Gastrocnemius medialis (tissue), 4 donors: ENCODE measurements around the gene B3GNT7. TPM values are rescaled to one million over a fixed set of nuclear protein-coding genes. Genes with fewer than 3 reads are reported as not detected.

Experiments
- ATAC-seq, 2 donors: fragments of 150-250 bp; one replicate each; pipeline ENCODE4 v1.9.1; 2016
- DNase-seq, 2 donors: peaks; one replicate each; pipeline ENCODE4 v3.0.0-alpha.2; 2019
- H3K27ac ChIP-seq, 4 donors: fragments of 200-600 bp; sonication (generic); 1 replicate in 1 of 4; 2 replicates in 3 of 4; pipeline ENCODE4 v1.5.1; 2016 to 2018; ENCODE audit warnings: mild to moderate bottlenecking in 2 of 4, moderate library complexity in 1 of 4
- H3K27me3 ChIP-seq, 3 donors: fragments of 200-600 bp; sonication (generic) in 2 of 3; 1 replicate in 1 of 3; 2 replicates in 2 of 3; pipeline versions ENCODE4 v1.5.1 to v1.6.0; 2016 to 2019; ENCODE audit warnings: mild to moderate bottlenecking in 1 of 3, moderate library complexity in 1 of 3
- H3K36me3 ChIP-seq, 2 donors: fragments of 200-600 bp; sonication (generic) in 1 of 2; one replicate each; pipeline ENCODE4 v1.5.1; 2017 to 2018
- H3K4me1 ChIP-seq, 2 donors: fragments of 200-600 bp; sonication (generic) in 1 of 2; one replicate each; pipeline ENCODE4 v1.5.1; 2016 to 2017; ENCODE audit warnings: mild to moderate bottlenecking in 2 of 2
- H3K4me3 ChIP-seq, 4 donors: fragments of 200-600 bp; sonication (generic) in 3 of 4; 1 replicate in 1 of 4; 2 replicates in 3 of 4; pipeline ENCODE4 v1.5.1; 2016 to 2019; ENCODE audit warnings: mild to moderate bottlenecking in 2 of 4
- H3K9me3 ChIP-seq, 3 donors: fragments of 200-600 bp; sonication (generic) in 2 of 3; 1 replicate in 1 of 3; 2 replicates in 2 of 3; pipeline ENCODE4 v1.5.1; 2016 to 2019
- POLR2A ChIP-seq, 2 donors: fragments of 450-650 bp; IDR thresholded peaks; one replicate each; pipeline ENCODE4 v1.6.1; 2017; ENCODE audit warnings: antibody characterized with exemption in 2 of 2, mild to moderate bottlenecking in 2 of 2, moderate library complexity in 2 of 2
- in situ Hi-C, 4 donors: fragments of 200-750 bp; cut with MboI; loops; one replicate each; pipeline versions ENCODE4 v1.15.0 to v1.8.0; 2017; ENCODE audit warnings: low sequenced_read_pairs in 4 of 4
- intact Hi-C: fragments of 100-400 bp; cut with DNase I; formaldehyde crosslinking; loops from one replicate; pipeline ENCODE4 v1.15.1; 2023; ENCODE audit warnings: low total_unique reads
- total RNA-seq, 4 donors: library from RNA; depleted of rRNA; stranded (reverse); fragments of >200 nt; gene quantifications; one replicate each; pipeline versions ENCODE4 v1.1.0 to v1.2.3, GENCODE V29; 2016
- TF ChIP-seq, protein P1 (sequence below), 5 experiments: fragments of 450-650 bp in 3 of 5; fragments of 200-600 bp in 2 of 5; sonication (generic) in 2 of 5; IDR thresholded peaks in 4 of 5; conservative IDR thresholded peaks in 1 of 5; 1 replicate in 4 of 5; 2 replicates in 1 of 5; pipeline ENCODE4 v1.5.1; 2016 to 2019; ENCODE audit warnings: antibody characterized with exemption in 5 of 5, mild to moderate bottlenecking in 3 of 5, moderate library complexity in 3 of 5

Gene B3GNT7
- total RNA-seq, 4 donors from 2014 or later, result 0.10 to 0.60 (median 0.44) TPM

DNA sequence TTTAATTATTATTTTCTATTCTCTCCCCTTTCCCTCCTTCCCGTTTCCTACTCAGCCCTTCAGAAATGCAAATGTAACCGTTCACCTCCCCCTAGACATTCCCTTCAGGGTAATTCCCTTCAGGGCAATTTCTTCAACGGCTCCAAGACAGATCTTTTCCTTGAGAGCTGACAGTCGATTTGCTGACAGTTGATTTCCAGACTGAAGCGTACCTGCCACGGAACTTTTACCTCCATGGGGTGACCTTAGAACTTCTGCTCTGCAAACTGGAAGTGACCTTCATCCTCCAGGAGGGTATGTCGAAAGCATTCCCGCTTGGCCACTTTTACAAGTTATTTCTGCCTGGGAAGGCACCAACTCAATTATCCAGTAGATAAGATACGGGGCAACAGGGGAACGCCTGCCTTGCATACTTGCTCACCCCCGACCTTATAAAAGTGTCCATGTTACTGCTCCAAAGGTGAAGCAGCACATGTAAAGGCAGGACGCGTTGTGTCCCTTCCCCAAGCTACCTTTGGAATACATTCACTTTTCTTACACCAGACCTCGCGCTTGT lies 18.5 kb downstream of the B3GNT7 start:
- ATAC-seq (no peak), DNase-seq (no peak)
- in situ Hi-C loops, result loop anchor here in 3 of 4 donors (5.0 to 25.0 kb wide), 4 partner anchors 177 to 309 kb away; no protein-coding TSS in a partner anchor

DNA sequence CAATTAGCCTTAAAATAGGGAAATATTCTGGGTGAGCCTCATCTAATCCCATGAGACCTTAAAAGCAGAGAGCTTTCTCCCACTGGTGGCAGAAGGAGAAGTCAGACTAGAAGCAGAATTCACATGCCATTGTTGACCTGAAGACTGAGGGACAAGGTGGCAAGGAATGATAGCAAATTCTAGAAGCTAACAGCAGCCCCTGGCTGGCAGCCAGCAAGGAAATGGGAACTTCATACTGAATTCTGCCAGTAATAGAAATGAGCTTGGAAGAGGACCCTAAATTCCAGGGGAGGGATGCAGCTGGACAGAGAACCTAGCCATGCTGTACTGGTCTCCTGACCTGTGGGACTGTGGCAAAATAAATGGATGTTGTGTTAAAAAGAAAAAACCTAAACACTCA lies 19.5 kb downstream of the B3GNT7 start:
- no peaks in the 10 kb centered on the region for H3K9me3 ChIP-seq
- no peak overlapping the region for H3K4me3 ChIP-seq
- peaks cover 0 to 5% of the 10 kb centered on the region in 2 donors for H3K4me1 ChIP-seq
- TF ChIP-seq, protein P1, sequence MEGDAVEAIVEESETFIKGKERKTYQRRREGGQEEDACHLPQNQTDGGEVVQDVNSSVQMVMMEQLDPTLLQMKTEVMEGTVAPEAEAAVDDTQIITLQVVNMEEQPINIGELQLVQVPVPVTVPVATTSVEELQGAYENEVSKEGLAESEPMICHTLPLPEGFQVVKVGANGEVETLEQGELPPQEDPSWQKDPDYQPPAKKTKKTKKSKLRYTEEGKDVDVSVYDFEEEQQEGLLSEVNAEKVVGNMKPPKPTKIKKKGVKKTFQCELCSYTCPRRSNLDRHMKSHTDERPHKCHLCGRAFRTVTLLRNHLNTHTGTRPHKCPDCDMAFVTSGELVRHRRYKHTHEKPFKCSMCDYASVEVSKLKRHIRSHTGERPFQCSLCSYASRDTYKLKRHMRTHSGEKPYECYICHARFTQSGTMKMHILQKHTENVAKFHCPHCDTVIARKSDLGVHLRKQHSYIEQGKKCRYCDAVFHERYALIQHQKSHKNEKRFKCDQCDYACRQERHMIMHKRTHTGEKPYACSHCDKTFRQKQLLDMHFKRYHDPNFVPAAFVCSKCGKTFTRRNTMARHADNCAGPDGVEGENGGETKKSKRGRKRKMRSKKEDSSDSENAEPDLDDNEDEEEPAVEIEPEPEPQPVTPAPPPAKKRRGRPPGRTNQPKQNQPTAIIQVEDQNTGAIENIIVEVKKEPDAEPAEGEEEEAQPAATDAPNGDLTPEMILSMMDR (IDR thresholded peaks at IDR 0.05 in 4 of 5, conservative IDR thresholded peaks at IDR 0.05 in 1 of 5), result no peak
- no peak for TF ChIP-seq POLR2A (IDR thresholded peaks at IDR 0.05)
- no peaks in the 10 kb centered on the region for H3K36me3 ChIP-seq
- H3K27ac ChIP-seq, result no peak overlapping the region
- peaks cover 0 to 10% (median 4%) of the 10 kb centered on the region in 3 donors for H3K27me3 ChIP-seq
- intact Hi-C loops, result loop anchor here (10.0 kb wide), 1 partner anchor 120 kb away; no protein-coding TSS in a partner anchor
- in situ Hi-C loops, result loop anchor here in 3 of 4 donors (10.0 to 25.0 kb wide), 3 partner anchors 178 to 310 kb away; no protein-coding TSS in a partner anchor
- DNase-seq (no peak), ATAC-seq (no peak)

More for the DNA sequence above, 18.5 kb downstream of the B3GNT7 start:
- Histone ChIP-seq H3K4me3 (no peak overlapping the region), H3K27me3 (peaks cover 0 to 7% (median 4%) of the 10 kb centered on the region in 3 donors), H3K4me1 (peaks cover 0 to 5% of the 10 kb centered on the region in 2 donors), H3K36me3 (no peaks in the 10 kb centered on the region), H3K9me3 (no peaks in the 10 kb centered on the region), H3K27ac (no peak overlapping the region)
- TF ChIP-seq POLR2A (IDR thresholded peaks at IDR 0.05), result no peak
- TF ChIP-seq, protein P1 (IDR thresholded peaks at IDR 0.05 in 4 of 5, conservative IDR thresholded peaks at IDR 0.05 in 1 of 5), result no peak
- intact Hi-C loops, result loop anchor here (2.0 to 10.0 kb wide), 2 partner anchors 119 to 187 kb away; no protein-coding TSS in a partner anchor

DNA sequence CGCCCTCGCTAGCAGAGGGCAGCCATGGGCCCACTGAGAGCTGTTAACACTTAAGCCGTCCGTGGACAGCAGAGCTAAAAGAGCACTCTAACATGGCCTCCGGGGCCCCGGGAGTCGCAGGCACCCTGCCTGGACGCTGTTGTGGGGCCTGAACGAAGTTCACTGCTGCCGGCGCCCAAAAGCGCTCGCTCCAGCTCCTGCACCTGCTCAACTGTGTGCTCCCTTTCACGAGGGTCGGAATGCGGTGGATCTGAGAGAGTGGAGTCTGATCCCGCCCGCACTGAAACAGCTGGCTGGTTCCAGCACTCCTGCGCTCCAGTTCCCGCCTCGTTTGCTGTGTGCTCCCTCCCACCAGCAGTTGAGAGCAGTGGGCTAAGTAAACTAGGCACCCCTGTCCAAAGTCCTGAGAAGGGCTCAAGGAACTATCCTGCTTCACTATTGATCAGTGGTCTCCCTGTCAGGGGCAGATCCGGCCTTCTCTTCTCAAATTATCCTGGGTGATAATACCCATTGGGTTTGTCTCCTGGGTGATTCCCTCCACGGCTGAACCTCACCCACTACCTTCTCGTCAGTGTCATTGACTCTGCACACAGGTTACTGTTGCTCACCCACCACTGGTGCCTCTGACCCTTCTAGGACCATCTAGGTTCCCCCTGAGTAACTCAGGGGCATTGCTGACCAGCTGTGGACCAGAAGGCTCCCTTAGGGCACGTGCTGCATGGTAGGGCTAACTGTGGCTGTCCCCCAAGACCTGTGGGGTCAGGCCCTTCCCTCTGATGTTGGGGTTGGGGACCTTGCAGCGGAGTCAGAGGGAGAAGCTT lies 23.5 kb downstream of the B3GNT7 start:
- H3K4me3 ChIP-seq, result no peak overlapping the region
- intact Hi-C loops, result loop anchor here (10.0 kb wide), 1 partner anchor 124 kb away; no protein-coding TSS in a partner anchor
- ATAC-seq, result no peak
- H3K4me1 ChIP-seq, result no peaks in the 10 kb centered on the region
- no peaks in the 10 kb centered on the region for H3K36me3 ChIP-seq
- H3K27ac ChIP-seq, result no peak overlapping the region
- peaks cover 0 to 10% (median 4%) of the 10 kb centered on the region in 3 donors for H3K27me3 ChIP-seq
- in situ Hi-C loops, result loop anchor here in 3 of 4 donors (10.0 to 25.0 kb wide), 3 partner anchors 182 to 314 kb away; no protein-coding TSS in a partner anchor
- TF ChIP-seq, protein P1 (IDR thresholded peaks at IDR 0.05 in 4 of 5, conservative IDR thresholded peaks at IDR 0.05 in 1 of 5), result no peak
- no peaks in the 10 kb centered on the region for H3K9me3 ChIP-seq
- no peak for DNase-seq

DNA sequence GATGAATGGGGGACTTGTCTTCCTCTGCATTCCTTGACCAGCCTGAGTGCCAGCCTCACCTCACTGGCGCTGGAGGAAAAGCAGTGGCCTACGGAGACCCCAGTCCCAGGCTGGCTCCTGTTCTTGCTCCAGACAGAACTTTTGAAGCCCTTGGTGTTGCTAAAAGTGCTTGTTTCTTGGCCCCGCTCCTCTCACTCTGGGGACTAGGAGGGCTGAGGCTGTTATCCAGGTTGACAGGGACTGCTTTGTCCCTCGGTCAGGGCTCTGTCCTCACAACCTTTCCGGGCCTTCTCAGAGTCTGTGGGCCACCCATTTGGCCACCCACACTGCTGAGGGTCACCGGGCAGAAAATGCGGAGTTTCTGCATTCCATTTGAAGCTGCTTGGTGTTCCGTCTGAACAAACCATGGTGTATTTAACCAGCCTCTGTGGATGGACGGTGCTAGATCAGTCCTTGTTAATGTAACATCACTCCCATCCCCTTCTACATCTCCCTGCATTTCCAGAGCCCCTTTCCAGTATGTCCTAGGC lies 25.6 kb downstream of the B3GNT7 start:
- Histone ChIP-seq H3K9me3 (no peaks in the 10 kb centered on the region), H3K4me1 (no peaks in the 10 kb centered on the region), H3K27me3 (peaks cover 0 to 4% (median 3%) of the 10 kb centered on the region in 3 donors), H3K4me3 (no peak overlapping the region), H3K27ac (no peak overlapping the region), H3K36me3 (no peaks in the 10 kb centered on the region)
- no peak for TF ChIP-seq POLR2A (IDR thresholded peaks at IDR 0.05)
- TF ChIP-seq, protein P1 (IDR thresholded peaks at IDR 0.05 in 4 of 5, conservative IDR thresholded peaks at IDR 0.05 in 1 of 5), result no peak
- in situ Hi-C loops (loop anchor here in 2 of 4 donors (25.0 kb wide), 2 partner anchors 184 to 309 kb away; no protein-coding TSS in a partner anchor), intact Hi-C loops (no loop called here)
- no peak for ATAC-seq
- DNase-seq, result no peak
